GM03348 (cell line): Measurements from ENCODE around the gene FGFR1OP2.

ENCODE experiments used
- DNase-seq: peaks from one replicate; pipeline ENCODE4 v3.0.0; 2012; ENCODE audit warnings: low spot score

FGFR1OP2 gene

DNA sequence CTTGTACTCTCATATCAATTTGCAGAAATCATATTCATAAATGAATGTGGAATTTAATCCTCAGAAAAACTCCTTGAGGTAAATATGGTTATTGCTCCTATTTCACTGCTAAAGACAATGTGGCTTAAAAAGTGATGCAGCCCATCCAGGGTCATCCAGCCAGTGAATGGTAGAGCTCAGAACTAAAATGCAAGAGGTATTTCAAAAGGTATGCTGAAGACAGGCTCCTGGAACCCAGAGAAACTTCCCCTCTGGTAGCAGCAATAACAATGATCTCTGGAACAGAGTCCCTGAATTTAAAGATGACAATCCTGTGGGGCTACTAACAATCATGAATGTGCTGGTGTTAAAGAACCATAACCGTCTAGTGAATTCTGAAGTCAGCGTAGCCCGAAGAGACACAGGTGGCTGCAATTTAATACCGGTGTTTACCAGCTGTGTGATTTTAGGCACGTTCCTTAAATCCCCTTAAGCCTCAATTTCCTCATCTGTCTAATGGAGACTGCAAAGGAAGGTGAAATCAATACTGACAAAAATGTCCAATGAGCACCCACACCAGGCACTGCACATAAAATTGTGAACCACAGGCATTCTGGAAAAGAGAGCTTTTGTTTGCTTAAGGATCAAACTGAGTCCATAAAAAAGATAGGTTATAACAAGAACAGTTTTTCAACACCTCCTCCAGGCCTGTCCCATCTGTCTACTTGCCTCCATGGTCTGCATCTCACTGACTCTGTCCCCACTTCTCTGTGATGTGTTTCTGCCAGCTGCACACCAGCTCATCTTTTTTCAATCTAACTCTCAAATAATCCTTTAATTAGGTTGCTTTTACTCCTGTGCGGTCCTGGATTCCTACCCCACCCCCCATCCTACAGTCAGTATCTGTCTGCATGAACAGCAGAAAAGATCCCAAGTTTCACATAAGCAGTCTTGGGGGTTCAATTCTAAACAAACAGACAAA lies 65.4 kb downstream of the FGFR1OP2 start:
- DNase-seq = no peak

GRCh38 chr12:27005495-27005894 lies 67.2 kb downstream of the FGFR1OP2 start:
- DNase-seq = no peak

DNA sequence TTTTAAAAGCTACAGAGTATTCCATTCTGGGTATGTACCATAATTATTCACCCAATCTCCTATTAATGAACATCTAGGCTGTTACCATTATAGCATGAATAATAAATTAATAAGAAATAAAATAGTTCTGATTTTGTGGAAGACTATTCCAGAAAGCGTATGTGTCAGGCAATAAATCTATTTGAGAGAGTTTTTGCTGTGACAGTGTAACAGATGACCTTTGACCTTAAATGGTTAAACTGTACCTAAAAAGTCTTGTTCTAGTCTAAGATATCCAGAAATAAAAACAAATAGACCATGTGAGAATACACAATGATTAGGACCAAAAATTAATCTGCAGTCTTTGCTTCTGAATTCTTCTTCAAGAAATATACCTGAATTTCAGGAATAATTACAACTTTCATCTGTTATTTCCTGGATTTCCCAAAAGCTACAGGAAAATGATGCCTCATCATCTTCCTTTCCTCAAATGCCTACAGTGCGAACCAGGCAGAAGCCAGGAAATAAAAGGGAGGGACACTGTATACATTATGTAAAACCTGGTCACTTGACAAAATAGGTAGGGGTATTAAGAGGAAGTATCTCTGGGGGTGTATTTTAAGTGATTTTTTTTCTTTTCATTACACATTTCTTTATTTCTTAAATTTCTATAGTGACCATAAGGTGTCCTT lies 68.7 kb downstream of the FGFR1OP2 start:
- no peak for DNase-seq

GRCh38 chr12:27008081-27008480 lies 69.8 kb downstream of the FGFR1OP2 start:
- no peak for DNase-seq

GRCh38 chr12:27009881-27010301 lies 71.6 kb downstream of the FGFR1OP2 start:
- no peak for DNase-seq

DNA sequence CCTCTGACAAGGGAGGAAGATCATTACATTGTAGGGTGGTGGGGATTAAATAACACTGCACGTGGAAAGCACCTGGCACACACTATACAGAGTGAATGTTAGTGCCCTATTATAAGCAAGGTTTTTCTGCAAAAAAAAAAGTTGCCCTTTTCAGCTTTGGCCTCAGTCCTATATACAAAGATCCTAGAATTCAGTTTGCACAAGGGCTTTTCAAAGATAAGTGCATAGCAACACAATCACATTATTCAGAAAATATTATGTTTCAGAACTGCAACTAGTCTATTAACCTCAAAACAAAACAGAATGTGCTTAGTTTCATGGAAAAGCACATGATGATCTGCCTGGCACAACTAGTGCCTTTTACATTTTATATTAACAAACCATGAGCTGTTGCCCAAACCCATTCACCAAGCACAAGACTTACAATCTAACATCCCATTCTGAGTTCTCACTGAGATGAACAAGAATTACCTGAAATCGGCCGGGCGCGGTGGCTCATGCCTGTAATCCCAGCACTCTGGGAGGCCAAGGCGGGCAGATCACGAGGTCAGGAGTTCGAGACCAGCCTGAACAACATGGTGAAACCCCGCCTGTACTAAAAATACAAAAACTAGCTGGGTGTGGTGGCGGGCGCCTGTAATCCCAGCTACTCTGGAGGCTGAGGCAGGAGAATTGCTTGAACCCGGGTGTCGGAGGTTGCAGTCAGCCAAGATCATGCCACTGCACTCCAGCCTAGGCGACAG lies 74.1 kb downstream of the FGFR1OP2 start:
- DNase-seq = no peak

- no peak for DNase-seq
Observed at GRCh38 chr12:27012982-27013255, 74.6 kb downstream of the FGFR1OP2 start.

DNA sequence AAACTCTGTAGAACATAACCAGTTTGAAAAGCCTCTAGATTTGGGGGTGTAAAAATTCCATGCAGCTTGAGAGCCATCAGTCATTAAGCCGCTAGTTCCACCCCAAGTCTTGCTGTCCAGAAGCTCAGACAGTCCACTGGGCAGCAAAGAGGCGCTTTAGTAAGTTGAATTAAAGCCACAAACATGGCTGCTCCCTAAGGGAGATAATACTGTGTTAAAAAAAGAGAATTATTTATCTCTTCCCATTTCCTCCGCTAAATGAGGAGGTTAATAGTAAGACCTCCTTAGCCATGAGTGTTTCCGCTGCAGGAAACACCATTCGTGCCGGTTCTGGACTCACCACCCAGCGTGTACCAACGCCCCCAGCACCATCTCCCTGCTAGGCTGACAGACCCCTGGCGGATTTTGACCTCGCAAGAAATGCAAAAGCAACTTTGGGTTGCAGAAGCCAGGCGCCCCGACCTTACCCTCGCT lies 75.4 kb downstream of the FGFR1OP2 start:
- peak; percentile 52 for DNase-seq

- peak; percentile 97 for DNase-seq
Observed at GRCh38 chr12:27014085-27014858, 76.0 kb downstream of the FGFR1OP2 start, which contains the start of gene TM7SF3. Gene TM7SF3 (minus strand): TSS chr12:27014384. CDS start chr12:27014168, 216 bp downstream.

- no peak for DNase-seq
Observed at GRCh38 chr12:27014859-27015729, 76.8 kb downstream of the FGFR1OP2 start.

DNA sequence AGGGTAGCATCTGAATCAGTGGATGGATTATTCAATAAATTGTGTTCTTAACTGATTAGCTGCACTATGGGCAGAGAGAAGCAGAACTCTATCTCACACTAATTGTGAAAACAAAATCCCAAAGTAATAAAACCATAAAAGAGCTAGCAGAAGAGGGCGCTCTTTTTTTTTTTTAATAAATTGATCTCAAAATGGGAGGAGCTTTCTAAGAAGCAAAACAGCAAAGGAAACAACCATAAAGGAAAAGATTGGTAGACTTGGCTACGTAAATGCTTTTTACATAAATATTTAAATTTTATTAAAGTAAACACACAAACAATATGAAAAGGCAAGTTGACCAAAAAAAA lies 77.4 kb downstream of the FGFR1OP2 start:
- peak; percentile 43 for DNase-seq
